ENCODE results near the gene FUS.

GRCh38 chr16:31133046-31133501 lies 46.9 kb upstream of the FUS start:
- TF ChIP-seq CTCF (IDR thresholded peaks at IDR 0.05) (no peak), EP300 (IDR thresholded peaks at IDR 0.05) (no peak), POLR2A (IDR thresholded peaks at IDR 0.05) (no peak)

Measured in gastroesophageal sphincter (tissue), 3 donors.